HG03045 (cell line): ENCODE measurements around the gene ERC2.

ENCODE experiments used
- ATAC-seq: cut with Tn5 transposase; IDR thresholded peaks from one replicate; pipeline ENCODE4 v1.9.1; 2021; ENCODE audit warnings: mild to moderate bottlenecking, moderate library complexity; ENCODE audit not compliant: unreplicated experiment

ERC2 gene

DNA sequence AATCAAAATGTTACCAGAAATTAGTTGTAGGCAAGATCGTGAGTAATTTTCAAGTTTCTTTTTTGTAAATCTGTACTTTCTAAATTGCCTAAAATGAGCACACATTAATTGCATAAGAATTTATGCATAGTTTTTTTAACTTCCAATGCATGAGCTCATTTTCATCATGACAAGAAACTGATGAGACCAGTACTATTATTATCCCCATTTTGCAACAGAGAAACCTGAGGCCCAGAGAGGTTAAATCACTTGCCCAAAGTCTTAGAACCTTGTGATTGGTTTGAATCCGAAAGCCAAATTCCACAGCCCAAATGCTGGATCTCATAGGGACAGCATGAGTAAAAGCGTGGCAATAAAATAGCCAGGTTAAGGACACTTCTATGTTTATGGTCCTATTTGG is 274.7 kb downstream of the ERC2 start:
- no peak for ATAC-seq

DNA sequence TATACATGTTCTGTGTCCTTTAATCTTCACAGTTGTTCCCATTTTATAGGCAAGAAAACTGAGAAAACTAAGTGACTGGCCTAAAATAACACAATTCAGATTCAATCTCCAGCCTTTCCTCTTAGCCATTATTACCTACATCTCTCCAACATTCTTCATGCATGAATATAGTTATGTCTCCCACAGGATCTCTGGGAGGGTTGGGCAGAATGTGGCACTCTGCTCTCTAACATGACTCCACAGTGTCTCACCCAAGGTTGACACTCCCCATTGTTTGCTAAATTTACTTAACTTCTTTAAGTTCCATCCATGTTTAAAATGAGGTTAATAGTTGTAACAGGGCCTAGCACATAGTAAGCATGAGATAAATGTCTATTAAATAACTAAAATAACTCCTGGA is 276.3 kb downstream of the ERC2 start:
- no peak for ATAC-seq

DNA sequence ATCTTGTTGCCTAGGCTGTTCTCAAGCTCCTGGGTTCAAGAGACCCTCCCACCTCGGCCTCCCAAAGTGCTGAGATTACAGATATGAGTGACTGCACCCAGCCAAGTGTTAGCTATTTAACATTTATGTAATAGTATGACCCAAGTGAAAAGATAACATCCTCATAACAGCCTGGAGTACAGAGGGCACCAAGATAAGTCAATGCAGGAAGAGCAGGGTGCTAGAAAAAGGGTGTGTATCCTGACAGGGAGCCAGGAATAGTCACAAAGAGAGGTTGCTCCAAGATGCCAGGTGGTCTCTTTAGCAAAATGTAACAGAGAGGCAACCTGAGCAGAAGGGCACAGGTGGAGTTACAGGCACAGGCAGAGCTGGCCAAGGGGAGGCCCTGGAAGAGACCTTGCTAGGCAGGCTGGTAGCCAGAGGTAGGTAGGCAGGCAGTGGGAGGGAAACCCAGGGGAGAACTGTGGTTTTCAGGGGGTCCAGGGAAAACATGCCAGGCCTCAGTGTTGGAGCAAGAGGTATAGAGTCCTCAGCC is 277.4 kb downstream of the ERC2 start:
- no peak for ATAC-seq

DNA sequence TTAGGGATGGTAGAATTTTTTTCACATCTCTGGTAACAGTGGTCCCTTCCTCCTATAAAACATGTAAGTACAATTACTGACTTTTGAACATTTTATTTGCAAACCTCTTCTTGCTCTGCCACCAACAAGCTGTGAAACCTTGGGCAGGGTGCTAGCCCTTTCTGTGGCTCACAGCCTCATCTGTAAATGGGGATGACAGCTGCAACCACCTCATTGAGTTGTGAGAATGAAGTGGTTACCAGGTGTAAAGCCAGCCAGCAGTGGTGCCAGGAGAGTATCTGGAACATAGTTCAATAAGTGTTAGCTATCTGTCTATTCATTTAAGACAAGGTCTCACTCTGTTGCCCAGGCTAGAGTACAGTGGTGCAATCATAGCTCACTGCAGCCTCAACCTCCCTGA is 278.1 kb downstream of the ERC2 start:
- ATAC-seq = no peak

DNA sequence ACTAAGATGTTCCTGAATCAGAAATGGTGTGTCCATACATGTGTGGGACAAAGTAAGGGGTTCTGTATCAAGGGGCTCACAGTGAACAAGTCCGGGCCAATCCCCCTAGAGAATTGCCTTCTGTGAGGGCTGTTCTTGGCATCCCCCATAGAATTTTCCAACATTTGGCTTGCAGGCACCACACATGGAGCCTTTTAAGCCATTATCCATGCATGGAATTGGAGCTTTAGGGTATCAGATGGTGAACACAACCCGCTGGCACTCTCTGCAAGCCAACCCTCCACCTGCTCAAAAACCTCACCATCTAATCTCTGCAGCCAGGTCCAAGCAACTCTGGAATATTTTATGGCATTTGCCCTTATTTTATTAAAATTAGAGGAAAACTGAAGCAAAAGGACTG is 278.7 kb downstream of the ERC2 start:
- no peak for ATAC-seq

DNA sequence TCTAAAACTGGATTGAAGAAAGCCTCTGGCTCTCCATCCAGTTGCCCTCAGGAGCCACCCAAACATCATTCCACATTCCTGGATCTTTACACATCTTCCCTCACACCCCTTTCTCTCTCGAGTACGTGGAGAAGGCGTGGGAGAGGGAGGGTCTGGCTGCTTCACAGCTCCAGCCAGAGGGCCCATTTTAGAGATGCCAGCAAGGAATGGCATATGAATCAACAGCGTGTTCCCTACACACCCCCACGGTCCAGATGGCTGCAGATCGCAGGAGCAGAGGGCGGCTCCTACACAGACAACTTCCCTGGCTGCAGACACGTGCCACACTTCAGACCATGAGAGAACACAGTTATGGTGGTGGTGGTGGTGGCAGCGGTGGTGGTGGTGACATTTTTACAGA is 280.1 kb downstream of the ERC2 start:
- ATAC-seq = no peak

DNA sequence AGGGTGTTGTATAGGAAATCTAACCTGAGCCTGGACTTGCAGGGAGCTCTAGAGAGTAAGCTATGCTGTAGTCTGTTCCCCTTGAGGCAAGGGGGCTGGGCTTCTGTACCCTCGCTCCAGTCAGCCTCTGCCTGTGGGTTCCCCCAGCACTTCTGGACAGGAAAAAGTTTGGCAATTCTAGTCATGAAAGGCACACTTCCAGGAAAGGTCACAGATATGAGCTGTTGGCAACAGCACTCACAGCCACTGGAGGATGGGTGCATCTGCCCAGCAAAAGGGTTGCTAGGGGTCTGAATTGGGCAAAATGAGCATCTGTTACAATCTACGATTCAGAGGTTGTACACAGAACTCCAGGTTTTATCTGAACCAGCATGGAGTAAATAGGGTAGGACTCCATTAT is 281.2 kb downstream of the ERC2 start:
- no peak for ATAC-seq

DNA sequence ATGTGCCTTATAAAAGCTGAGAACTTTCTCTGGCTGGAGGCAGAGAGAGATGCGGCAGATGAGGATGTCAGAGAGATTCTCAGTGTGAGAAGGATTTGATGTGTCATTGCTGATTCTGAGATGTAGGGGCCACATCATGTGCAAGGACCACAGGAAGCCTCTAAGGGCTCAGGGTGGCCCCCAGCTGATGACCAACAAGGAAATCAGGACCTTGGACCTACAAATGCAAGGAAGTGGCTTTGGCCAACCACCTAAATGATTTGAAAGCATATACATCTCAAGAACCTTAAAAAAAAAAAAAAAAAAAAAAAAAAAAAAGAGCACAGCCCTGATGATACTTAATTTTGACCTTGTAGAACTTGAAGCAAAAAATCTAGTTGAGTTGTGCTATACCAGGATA is 282.4 kb downstream of the ERC2 start:
- ATAC-seq = no peak

DNA sequence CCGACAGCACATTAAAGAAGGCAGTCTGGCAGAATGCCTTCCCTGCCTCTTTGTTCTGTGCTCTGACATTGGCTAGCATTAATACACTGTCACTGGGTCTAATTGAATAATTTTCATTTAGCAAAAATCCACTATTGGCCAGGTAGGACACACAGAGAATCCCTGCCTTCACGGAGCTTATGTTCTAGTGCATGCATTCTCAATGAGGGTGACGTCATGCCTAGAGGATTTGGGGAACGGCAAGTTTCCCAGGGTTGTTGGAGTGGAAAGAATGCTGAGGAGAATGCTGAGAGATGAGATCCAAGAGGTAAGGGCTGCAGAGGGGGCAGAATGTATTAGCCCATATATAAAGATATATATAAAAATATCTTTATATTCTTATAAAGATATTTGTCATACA is 284.7 kb downstream of the ERC2 start:
- no peak for ATAC-seq

DNA sequence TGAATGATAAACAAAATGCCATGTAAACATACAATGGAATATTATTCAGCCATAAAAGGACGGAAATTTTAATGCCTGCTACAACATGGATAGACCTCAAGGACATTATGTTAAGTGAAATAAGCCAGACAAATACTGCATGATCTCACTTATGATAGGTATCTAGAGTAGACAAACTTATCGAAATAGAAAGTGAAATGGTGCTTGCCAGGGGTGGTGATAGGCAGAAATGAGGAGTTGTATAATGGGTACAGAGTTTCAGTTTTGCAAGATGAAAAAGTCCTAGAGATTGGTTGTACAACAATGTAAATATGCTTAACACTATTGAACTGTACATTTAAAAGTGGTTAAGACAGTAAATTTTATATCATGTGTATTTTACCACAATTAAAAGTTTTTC is 287.8 kb downstream of the ERC2 start:
- no peak for ATAC-seq

DNA sequence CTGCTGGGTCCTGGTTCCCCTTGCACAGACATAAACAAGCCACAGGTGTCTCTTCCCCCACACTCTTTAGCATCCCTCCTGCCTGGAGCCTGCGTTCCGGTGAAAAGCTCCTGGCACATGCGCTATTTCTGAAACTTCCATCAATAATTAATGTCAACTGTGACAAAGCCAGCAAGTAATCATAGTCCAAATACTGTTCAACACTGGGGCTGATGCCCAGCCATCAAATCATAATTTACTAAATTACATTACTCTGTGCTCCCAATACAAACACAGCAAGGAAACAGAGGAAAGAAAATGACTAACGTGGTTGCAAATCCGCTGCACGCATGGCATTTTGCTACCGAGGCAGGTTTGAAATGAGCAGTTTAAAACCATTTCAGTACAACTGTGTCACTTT is 294.7 kb downstream of the ERC2 start:
- ATAC-seq = no peak

DNA sequence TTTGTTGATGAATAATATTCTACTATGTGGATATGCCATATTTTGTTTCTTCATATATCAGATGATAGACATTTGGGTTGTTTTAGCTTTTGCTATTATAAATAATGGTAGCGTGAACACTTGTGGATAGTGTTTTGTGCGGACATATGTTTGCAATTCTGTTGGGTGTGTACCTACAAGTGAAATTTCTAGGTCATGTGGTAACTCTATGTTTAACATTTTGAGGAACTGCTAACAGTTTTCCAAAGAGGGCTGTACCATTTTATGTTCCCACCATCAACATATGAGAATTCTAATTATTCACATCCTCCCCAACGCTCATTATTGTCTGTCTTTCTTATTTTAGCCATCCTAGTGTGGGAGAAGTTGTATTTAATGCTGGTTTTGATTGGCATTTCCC is 303.8 kb downstream of the ERC2 start:
- no peak for ATAC-seq

DNA sequence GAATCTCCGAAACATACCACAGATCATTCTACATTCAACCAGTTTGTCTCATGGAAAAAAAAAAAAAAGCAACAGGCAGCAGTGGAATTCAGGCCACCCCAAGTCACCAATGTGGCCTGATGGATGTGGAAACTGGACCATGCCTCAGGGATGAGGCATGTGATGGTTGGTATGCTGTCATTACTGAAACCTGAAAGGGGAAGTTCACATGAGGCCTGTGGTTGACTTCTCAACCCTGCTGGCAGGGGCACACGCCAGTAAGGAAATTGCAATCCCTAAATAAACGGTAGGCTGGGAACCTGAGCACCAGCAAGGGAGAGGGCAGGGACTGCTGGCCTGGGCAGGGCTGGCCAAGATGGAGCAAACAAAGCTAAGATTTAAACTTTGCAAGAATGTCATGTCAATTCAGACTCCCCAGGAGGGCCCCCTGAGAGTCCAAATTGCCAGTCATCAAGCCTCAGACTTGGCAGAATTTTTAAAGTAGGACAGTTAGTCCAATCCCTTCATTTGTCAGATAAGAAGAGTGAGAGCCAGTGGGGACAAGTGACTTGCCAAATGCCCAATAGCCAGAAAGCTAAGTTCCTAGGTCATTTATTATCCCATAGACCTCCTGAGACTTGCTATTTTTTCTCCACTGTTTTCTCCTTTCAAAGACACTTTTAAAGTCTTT is 310.4 kb downstream of the ERC2 start:
- no peak for ATAC-seq

DNA sequence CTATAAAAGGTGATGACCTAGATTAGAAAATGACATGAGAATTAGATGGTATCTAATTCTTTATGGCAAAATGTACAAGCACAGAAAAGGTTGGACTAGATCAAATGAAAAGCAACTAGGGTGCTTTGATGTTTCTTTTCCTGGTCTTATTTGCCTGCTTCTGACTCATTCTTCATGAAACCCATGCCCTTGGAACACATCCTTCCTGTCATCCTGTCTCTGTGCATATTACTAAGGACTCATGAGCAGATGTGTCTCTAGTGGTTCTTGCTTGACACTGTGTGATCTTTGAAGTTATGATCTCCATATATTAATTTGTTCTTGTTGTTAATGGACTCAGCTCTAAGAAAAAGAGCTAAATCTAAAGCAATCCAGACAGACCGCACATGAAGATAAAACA is 314.0 kb downstream of the ERC2 start:
- no peak for ATAC-seq

DNA sequence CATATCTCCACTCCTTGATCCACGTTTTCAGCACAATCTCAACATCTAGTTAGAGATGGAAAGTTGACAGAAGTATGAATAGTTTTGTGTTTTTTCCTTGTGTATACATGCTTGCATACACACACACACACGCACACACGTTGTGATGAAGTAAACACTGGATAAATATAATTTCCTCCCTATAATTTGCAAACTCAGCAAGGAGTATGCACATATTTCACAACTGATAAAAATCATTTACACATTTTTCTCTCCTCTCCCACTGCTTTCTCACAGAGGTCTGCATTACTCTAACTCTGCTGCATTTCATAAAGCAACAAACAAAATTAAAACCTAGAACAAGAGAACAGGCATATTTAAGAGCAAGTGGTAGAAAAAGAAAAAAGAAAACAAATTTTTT is 320.9 kb downstream of the ERC2 start:
- ATAC-seq = no peak

DNA sequence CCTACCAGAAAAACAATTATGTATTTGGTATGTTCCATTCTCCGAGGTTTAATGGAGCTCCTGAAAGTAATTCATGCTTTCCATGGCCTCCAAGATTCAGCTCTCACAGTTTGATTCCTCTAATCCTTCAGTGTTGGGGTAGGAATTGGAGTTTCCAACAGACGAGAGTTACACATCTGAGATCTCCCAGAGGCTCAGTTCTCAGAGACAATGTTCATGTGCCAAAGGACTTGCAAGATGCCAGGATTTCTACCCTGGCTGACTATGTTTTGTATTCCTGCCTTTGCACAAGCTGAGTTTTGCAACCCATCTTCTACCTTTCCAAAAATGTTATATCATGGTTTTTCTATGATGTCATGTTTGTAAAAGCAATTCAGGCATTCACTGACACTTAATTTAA is 322.9 kb downstream of the ERC2 start:
- ATAC-seq = no peak

DNA sequence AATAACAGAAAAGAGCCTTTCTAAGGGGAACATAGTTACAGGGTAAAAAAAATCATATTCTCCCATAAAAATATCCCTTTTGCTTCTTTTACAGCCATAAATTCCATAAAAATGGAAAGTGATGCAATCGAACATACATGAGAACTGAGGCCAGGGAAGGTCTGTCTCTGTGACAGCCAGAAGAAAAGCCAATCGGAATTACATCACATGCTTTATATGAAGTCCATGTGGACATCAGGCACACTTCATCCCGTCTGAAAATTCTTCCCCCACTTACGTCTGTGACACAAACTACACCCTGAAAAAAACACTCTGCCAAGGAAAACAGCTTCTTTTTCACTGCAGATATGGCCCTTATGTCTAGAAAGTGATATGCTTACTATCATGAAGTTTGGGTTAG is 323.5 kb downstream of the ERC2 start:
- no peak for ATAC-seq

DNA sequence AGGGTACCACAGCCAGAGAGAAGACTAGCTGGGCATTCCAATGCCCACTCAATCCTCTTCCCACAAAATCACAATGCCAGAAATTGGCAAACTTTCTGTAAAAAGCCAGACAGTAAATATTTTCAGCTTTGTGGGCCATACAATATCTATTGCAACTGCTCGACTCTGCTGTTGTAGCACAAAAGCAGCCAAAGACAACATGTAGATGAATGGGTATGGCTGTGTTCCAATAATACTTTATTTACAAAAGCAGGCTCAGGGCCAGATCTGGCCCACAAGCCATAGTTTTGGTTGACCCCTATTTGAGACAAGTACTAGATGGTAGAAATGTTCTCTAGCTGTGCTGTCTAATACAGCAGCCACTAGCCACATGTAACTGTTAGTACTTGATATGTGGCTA is 330.9 kb downstream of the ERC2 start:
- no peak for ATAC-seq

DNA sequence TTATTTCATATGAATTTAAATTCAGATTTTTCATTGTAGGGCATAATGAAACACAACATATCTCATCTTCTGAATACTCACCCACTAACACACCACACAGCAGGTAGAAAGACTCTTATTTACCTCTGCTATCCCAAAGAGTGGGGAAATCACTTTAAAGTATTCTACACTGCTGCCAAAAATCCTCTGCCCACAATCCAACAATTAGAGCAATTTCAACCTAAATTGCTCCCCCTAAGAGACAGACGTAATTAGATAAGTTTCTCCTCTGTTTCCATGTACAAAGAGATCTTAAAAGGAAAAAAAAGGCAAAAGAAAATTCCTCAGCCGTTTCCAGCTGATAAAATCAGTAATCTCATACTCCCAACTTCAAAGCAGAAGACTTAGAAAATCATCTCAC is 331.8 kb downstream of the ERC2 start:
- no peak for ATAC-seq

DNA sequence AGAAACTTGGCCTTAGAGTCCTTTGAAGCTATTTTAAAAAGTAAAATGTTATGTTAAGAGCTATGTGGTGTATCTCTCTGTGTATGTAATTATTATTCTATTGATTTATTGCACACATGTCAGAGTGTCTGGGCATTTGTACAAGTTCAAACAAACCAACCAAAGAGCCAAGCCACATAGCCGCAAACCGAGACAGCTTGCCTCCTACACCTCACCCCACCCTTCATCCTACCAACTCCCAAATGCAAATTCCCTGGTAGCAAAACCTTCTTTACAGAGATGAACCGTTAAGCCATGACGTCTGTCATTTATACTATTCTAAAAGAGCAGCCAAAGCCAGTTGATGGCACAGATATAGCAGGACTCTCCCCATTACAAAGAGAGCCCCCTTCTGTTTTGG is 332.3 kb downstream of the ERC2 start:
- no peak for ATAC-seq

DNA sequence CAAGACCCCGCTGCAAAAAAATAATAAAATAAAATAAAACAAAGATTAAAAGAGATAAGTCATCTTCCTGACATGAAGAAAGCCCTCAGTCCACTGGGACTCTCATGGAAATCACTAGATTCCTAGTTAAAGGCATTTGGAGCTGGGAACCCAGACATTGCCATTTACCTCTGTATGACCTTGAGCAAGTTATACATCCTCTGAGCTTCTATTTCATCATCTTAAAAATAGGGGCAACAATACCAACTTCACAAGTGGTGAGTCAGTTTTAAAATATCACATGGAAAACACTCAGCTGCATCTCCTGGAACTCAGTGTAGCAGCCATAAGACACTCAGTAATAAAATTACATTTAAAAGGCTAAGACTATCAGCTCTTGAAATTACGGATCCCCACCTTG is 334.8 kb downstream of the ERC2 start:
- ATAC-seq = no peak

DNA sequence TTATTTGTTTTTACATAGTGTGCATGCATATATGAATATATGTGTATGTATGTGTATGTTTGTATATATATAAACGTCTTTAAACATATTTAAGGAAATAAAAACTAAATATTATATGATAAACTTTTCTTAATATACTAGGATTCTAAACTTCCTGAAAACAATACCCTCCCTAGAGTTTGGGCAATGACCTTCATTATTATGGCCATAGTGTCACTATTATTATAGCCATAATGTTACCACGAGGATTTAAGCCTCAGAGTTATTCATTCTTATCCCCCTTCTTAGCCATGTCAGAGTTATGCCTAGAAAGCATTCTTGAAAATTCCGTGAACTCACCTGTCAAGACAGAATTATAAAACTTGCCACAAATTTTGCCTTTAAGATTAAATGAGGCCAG is 335.5 kb downstream of the ERC2 start:
- ATAC-seq = no peak

DNA sequence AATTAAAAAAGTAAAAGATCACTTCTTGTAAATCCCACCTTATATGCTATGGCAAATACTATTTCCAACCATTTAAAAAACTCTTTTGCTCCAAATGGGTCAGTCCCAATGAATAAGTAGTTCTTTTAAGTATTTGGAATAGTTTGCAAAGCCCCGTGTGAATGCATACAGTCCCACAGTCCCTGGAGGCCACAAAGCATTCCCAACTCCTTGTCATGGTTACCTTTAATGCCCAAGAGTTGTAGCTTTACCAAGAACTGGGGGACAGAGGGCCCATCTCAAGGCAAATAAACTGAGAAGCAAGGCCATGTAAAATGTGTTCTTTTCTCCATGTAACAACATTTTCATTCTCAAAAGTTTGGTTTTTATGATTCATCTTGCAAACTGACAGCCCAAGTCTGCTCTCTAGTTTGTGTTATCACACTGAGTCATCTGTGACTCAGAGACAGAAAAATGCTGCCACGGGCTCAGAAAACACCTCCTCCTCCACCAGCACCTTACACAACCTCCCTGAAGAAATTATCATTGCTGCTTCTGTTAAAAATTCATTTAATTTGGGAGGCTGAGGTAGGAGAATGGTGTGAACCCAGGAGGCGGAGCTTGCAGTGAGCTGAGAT is 336.2 kb downstream of the ERC2 start:
- ATAC-seq = no peak
